Activated T-helper 1 cell treated with anti-CD3 and anti-CD28 coated beads, Interleukin-12 subunit alpha, Interleukin-12 subunit beta, Interleukin-2, Interleukin-4 antibody, amounts not matched to agents 30 ng/mL and 10 ng/mL and 1 ng/mL, durations not matched to agents 14 hours and 24 hours and 36 hours (primary cell): ENCODE data around the gene TMEM51. TPM values are rescaled to one million over a fixed set of nuclear protein-coding genes. Genes with fewer than 3 reads are reported as not detected.
"Not testable (repeated sequence)": the region's sequence is repeated elsewhere in the genome, so short reads cannot be mapped to it uniquely, and the experiment has no call there.

ENCODE experiments used
- DNase-seq: peaks from one replicate; pipeline ENCODE4 v3.0.0; 2021; ENCODE audit warnings: low spot score
- H3K27ac Mint-ChIP-seq: one replicate; pipeline ENCODE4 v1.8.0; 2021; ENCODE audit warnings: mild to moderate bottlenecking, mixed read lengths
- H3K27me3 Mint-ChIP-seq: one replicate; pipeline ENCODE4 v1.8.0; 2022; ENCODE audit warnings: mild to moderate bottlenecking, moderate library complexity, mixed read lengths; ENCODE audit not compliant: insufficient read depth
- H3K36me3 Mint-ChIP-seq: one replicate; pipeline ENCODE4 v1.8.0; 2021; ENCODE audit warnings: low read depth, mixed read lengths
- H3K4me1 Mint-ChIP-seq: one replicate; pipeline ENCODE4 v1.8.0; 2021; ENCODE audit warnings: low read depth, mixed read lengths
- H3K4me3 Mint-ChIP-seq: one replicate; pipeline ENCODE4 v1.8.0; 2021; ENCODE audit warnings: mild to moderate bottlenecking, moderate library complexity, mixed read lengths
- H3K9me3 Mint-ChIP-seq: one replicate; pipeline ENCODE4 v1.8.0; 2021; ENCODE audit warnings: mixed read lengths
- intact Hi-C: fragments of 100-400 bp; cut with micrococcal nuclease; formaldehyde crosslinking; loops from one replicate; pipeline ENCODE4 v1.15.1; 2024
- total RNA-seq: library from RNA; stranded (reverse); gene quantifications from 2 replicates; pipeline ENCODE4 v1.2.3, GENCODE V29; 2022

The TMEM51 gene
- total RNA-seq, 1 donor from 2014 or later: 0.21 TPM

DNA sequence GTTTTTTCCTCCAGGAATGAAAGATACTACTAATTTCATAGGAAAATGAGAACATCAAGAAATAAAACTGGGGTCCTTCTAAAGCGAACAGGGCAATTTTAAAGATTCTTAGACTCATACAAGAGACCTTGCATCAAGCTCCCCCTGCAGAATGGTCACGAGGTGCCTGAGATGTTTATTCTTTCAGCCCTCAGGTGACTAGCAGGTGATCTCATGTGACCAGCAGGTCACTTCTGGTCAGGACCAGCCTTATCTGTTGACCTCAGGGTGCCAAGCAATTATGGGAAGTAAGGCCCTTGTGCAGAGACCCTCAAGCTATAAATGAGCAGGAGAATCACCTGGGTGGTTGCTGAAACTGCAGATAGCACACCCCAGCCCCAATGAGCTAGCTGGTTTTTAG, 20.6 kb upstream of the TMEM51 start:
- H3K27ac Mint-ChIP-seq: no peak overlapping the region
- intact Hi-C loops: no loop called here
- peaks cover 33% of the 10 kb centered on the region for H3K27me3 Mint-ChIP-seq

DNA sequence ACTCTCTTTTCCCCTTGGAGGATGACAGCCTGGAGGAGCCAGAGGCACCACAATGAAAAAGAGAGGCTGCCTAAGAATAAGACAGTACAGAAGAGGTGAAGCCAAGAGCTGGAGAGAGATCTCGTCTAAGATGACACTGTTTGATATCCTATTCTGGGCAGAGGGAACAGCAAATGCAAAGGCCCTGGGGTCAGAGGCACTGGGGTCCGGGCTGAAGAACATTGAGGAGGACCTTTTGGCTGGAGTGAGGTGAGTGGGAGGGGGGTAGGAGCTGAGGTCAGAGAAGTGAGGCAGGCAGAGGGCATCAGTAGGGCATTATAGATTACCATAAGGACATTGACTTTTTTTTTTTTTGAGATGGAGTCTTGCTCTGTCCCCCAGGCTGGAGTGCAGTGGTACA, 19.3 kb upstream of the TMEM51 start:
- Mint-ChIP-seq H3K4me3 (no peak overlapping the region), H3K9me3 (no peaks in the 10 kb centered on the region), H3K27me3 (peaks cover 36% of the 10 kb centered on the region), H3K27ac (no peak overlapping the region), H3K36me3 (no peaks in the 10 kb centered on the region), H3K4me1 (peaks cover 7% of the 10 kb centered on the region)
- DNase-seq: no peak
- intact Hi-C loops: no loop called here

More for the DNA sequence above, 20.6 kb upstream of the TMEM51 start:
- Mint-ChIP-seq H3K4me1 (peaks cover 3% of the 10 kb centered on the region), H3K9me3 (no peaks in the 10 kb centered on the region), H3K4me3 (no peak overlapping the region), H3K36me3 (no peaks in the 10 kb centered on the region)
- no peak for DNase-seq

- DNase-seq, H3K4me1 Mint-ChIP-seq, H3K4me3 Mint-ChIP-seq, H3K27ac Mint-ChIP-seq, H3K36me3 Mint-ChIP-seq, H3K9me3 Mint-ChIP-seq, intact Hi-C loops: not testable (repeated sequence)
- peaks cover 39% of the 10 kb centered on the region for H3K27me3 Mint-ChIP-seq
Measured at GRCh38 chr1:15135604-15136003, 17.9 kb upstream of the TMEM51 start.

DNA sequence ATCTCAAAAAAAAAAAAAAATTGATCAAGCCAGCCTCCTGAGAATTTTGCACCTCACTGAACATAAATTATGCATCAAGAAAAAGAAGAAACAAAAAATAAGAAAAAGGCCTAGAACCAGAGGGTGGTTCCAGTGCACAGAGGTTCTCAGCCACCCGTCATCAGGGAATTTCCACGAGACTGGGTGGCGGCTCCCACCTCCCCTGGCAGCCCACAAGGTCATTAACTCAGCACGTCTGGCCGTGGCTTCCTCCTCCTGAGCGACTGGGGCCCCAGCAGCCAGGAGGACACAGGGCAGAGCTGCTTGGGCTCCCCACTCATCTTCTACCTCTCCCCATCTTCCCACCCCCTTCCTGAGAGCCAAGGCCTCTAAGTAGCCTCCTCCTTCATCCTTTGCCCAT, 15.7 kb upstream of the TMEM51 start:
- Mint-ChIP-seq H3K36me3 (no peaks in the 10 kb centered on the region), H3K27me3 (peaks cover 46% of the 10 kb centered on the region), H3K4me1 (peaks cover 7% of the 10 kb centered on the region), H3K9me3 (no peaks in the 10 kb centered on the region), H3K4me3 (no peak overlapping the region), H3K27ac (no peak overlapping the region)
- DNase-seq: no peak
- intact Hi-C loops: no loop called here

DNA sequence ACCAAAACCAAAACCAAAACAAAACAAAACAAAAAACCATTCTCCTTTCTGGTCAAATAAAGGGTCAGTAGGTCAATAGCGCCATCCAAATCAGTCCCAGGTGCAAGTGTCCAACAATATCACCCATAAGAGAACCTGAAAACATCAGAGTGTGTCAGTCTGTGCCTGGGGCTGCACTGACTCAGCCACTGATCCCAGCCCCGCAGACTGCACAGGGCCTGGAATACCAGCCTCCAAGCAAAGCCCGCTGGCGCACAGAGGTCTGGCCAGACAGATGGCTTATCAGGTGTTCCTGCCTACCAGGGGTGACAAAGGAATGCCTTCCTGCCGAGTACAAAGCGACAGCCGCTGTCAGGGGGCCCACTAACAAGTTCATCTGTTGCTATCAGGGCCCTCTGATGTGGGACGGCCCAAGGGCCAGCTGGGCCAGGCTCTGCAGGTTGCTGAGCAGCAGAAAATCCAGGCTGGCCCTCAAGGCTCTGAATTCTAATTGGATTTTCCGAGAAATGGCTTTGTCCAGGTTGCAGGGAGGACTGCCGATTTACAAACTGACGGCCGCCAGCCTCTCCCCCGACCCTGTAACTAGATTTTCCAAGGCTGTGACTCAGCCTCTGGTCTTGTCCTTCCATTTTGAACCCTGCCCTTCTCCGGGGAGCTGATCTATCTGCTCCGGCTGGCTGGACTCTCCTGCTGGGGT, 13.7 kb upstream of the TMEM51 start:
- Mint-ChIP-seq H3K4me1 (peaks cover 7% of the 10 kb centered on the region), H3K27me3 (peaks cover 49% of the 10 kb centered on the region), H3K4me3 (no peak overlapping the region), H3K9me3 (no peaks in the 10 kb centered on the region), H3K27ac (no peak overlapping the region), H3K36me3 (no peaks in the 10 kb centered on the region)
- no peak for DNase-seq
- intact Hi-C loops: no loop called here

- Mint-ChIP-seq H3K36me3 (no peaks in the 10 kb centered on the region), H3K4me3 (no peak overlapping the region), H3K9me3 (no peaks in the 10 kb centered on the region), H3K4me1 (peaks cover 7% of the 10 kb centered on the region), H3K27me3 (peaks cover 44% of the 10 kb centered on the region), H3K27ac (no peak overlapping the region)
- DNase-seq: no peak
- intact Hi-C loops: no loop called here
Measured at GRCh38 chr1:15141935-15142539, 11.5 kb upstream of the TMEM51 start.

DNA sequence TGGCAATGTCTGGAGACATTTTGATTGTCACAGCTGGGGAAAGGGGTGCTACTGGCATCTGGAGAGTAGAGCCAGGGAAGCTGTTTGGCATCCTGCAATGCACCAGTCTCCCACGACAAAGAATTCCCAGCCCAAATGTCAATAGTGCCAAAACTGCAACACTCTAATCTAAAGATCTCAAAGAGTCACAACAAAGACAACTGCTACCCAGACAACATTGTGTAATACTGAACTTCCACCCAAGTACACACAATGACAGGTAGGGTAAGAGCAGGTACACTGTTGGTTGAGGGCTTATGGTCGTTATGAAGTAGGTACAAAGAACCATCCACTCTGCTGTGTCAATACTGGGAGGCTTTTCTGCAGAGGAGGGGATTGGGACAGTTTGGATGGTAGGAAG, 8.2 kb upstream of the TMEM51 start:
- H3K4me3 Mint-ChIP-seq: no peak overlapping the region
- no peaks in the 10 kb centered on the region for H3K4me1 Mint-ChIP-seq
- intact Hi-C loops: no loop called here
- no peaks in the 10 kb centered on the region for H3K36me3 Mint-ChIP-seq
- H3K27ac Mint-ChIP-seq: no peak overlapping the region
- no peaks in the 10 kb centered on the region for H3K9me3 Mint-ChIP-seq
- DNase-seq: no peak
- H3K27me3 Mint-ChIP-seq: peaks cover 47% of the 10 kb centered on the region

DNA sequence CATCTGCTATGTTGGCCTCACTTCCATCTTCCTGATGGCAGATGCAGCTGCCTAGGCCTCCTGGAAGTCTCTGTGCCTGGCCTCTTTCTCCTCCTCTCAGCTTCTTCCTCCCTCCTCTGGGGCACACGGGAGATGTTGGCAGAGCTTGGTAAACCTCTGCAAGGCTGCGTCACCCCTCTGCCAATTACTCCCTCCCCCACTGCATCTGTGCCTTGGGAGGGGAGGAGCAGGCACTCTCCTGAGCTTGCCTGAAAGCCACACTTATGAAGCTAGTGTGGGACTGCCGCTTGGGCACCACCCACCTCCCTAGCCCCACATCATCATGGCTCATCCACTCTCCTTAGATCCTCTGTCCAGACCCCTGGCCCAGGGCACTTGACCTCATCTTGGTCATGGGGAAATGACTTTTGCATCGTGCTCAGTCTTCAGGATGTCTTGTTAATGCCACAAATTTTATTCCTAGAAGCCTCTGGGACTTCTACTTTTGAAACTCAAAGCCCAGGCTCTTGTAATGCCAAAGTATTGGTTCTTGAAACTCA, 7.3 kb upstream of the TMEM51 start:
- H3K4me1 Mint-ChIP-seq: no peaks in the 10 kb centered on the region
- no peak for DNase-seq
- no peaks in the 10 kb centered on the region for H3K9me3 Mint-ChIP-seq
- no peak overlapping the region for H3K4me3 Mint-ChIP-seq
- peaks cover 54% of the 10 kb centered on the region for H3K27me3 Mint-ChIP-seq
- intact Hi-C loops: no loop called here
- H3K27ac Mint-ChIP-seq: no peak overlapping the region
- H3K36me3 Mint-ChIP-seq: no peaks in the 10 kb centered on the region

- no peak for DNase-seq
- Mint-ChIP-seq H3K27ac (no peak overlapping the region), H3K36me3 (no peaks in the 10 kb centered on the region), H3K27me3 (peaks cover 57% of the 10 kb centered on the region), H3K9me3 (no peaks in the 10 kb centered on the region), H3K4me3 (no peak overlapping the region), H3K4me1 (no peaks in the 10 kb centered on the region)
- intact Hi-C loops: no loop called here
Measured at GRCh38 chr1:15146971-15147376, 6.6 kb upstream of the TMEM51 start.

DNA sequence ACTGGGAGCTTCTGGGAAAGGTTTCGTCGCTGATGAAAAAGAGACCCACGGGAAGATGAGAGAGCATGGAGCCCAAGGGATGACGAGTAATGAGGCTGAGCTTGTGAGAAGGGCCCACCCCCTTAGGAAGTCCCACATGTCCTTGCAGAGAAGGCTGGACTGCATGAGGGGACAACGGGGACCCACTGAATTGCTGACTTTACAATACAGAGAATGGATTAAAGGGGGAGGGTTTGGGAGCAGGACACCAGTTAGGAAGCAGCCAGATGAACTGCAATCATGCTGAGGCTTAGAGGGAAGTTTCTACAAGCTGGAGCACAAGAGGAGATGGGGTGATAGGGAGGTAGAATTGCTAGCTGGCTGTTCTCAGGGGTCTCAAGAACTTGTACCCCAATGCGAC, 5.5 kb upstream of the TMEM51 start:
- no peaks in the 10 kb centered on the region for H3K36me3 Mint-ChIP-seq
- H3K27me3 Mint-ChIP-seq: peaks cover 59% of the 10 kb centered on the region
- no peaks in the 10 kb centered on the region for H3K9me3 Mint-ChIP-seq
- H3K4me1 Mint-ChIP-seq: no peaks in the 10 kb centered on the region
- no peak for DNase-seq
- intact Hi-C loops: no loop called here
- H3K27ac Mint-ChIP-seq: no peak overlapping the region
- no peak overlapping the region for H3K4me3 Mint-ChIP-seq

GRCh38 chr1:15148475-15148874, 5.1 kb upstream of the TMEM51 start:
- DNase-seq: no peak
- H3K9me3 Mint-ChIP-seq: no peaks in the 10 kb centered on the region
- no peaks in the 10 kb centered on the region for H3K4me1 Mint-ChIP-seq
- peaks cover 55% of the 10 kb centered on the region for H3K27me3 Mint-ChIP-seq
- intact Hi-C loops: no loop called here
- no peak overlapping the region for H3K27ac Mint-ChIP-seq
- H3K36me3 Mint-ChIP-seq: no peaks in the 10 kb centered on the region
- H3K4me3 Mint-ChIP-seq: no peak overlapping the region

DNA sequence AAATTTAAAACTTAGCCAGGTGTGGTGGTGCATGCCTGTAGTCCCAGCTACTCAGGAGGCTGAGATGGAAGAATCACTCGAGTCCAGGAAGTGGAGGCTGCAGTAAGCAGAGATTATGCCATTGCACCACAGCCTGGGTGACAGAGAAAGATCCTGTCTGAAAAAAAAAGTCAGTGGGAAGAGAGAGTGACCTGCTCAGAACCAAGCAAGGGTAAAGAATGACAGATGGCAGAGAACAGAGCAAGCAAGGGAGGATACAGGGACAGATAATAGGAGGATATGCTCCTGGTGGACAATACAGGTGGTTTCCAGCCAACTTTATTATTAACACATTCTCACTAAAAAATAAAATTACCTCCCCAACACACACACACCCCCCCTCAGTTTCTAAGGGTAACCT, 4.6 kb upstream of the TMEM51 start:
- intact Hi-C loops: no loop called here
- H3K27ac Mint-ChIP-seq: no peak overlapping the region
- H3K27me3 Mint-ChIP-seq: peaks cover 52% of the 10 kb centered on the region
- no peaks in the 10 kb centered on the region for H3K4me1 Mint-ChIP-seq
- no peaks in the 10 kb centered on the region for H3K36me3 Mint-ChIP-seq
- H3K4me3 Mint-ChIP-seq: no peak overlapping the region
- H3K9me3 Mint-ChIP-seq: no peaks in the 10 kb centered on the region
- no peak for DNase-seq

- H3K27ac Mint-ChIP-seq: no peak overlapping the region
- no peaks in the 10 kb centered on the region for H3K9me3 Mint-ChIP-seq
- H3K36me3 Mint-ChIP-seq: peaks cover 3% of the 10 kb centered on the region
- peaks cover 48% of the 10 kb centered on the region for H3K27me3 Mint-ChIP-seq
- H3K4me1 Mint-ChIP-seq: peaks cover 7% of the 10 kb centered on the region
- no peak for DNase-seq
- intact Hi-C loops: no loop called here
- H3K4me3 Mint-ChIP-seq: no peak overlapping the region
Measured at GRCh38 chr1:15150376-15150775, 3.2 kb upstream of the TMEM51 start.
